Measurements from ENCODE around the gene SLC9A5.

DNA sequence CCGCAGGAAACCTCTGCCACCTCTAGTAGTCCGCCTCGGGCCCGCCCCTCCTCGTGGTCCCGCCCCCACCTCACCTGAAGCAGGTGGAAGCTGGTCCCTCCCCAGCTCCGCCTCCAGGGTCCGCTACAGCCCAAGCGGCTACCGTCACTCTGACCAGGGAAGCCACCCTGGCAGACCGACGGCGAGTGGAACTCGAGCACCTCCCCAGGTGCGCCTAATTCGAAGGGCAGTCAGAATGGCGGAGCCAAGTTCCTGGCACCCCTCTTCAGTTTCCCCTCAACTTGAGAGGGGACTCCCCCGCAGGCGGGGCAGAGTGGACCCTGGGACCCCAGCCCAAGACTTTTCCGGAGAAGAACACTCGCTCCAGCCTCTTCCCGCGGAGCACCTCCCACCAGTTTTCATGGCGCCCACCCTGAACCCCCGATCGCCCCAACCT lies 2.0 kb upstream of the SLC9A5 start:
- TF ChIP-seq POLR2A (IDR thresholded peaks at IDR 0.05) = no peak
- TF ChIP-seq, protein P1, sequence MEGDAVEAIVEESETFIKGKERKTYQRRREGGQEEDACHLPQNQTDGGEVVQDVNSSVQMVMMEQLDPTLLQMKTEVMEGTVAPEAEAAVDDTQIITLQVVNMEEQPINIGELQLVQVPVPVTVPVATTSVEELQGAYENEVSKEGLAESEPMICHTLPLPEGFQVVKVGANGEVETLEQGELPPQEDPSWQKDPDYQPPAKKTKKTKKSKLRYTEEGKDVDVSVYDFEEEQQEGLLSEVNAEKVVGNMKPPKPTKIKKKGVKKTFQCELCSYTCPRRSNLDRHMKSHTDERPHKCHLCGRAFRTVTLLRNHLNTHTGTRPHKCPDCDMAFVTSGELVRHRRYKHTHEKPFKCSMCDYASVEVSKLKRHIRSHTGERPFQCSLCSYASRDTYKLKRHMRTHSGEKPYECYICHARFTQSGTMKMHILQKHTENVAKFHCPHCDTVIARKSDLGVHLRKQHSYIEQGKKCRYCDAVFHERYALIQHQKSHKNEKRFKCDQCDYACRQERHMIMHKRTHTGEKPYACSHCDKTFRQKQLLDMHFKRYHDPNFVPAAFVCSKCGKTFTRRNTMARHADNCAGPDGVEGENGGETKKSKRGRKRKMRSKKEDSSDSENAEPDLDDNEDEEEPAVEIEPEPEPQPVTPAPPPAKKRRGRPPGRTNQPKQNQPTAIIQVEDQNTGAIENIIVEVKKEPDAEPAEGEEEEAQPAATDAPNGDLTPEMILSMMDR (IDR thresholded peaks at IDR 0.05) = no peak

Data from esophagus squamous epithelium (tissue), 4 donors.